Ovary (tissue), 9 donors: ENCODE measurements around the gene CCL15. TPM values are rescaled to one million over a fixed set of nuclear protein-coding genes. Genes with fewer than 3 reads are reported as not detected.
"Not testable (repeated sequence)": the region's sequence is repeated elsewhere in the genome, so short reads cannot be mapped to it uniquely, and the experiment has no call there.

ENCODE experiments used
- DNase-seq, 5 donors: peaks; one replicate each; pipeline ENCODE4 v3.0.0-alpha.2; 2019 to 2020
- H3K27ac ChIP-seq, 2 donors: fragments of 200-600 bp; one replicate each; pipeline versions ENCODE4 v1.5.1 to v1.8.0; 2019 to 2022
- H3K27me3 ChIP-seq: fragments of 200-600 bp; one replicate; pipeline ENCODE4 v1.8.0; 2022
- H3K36me3 ChIP-seq: fragments of 200-600 bp; sonication (generic); one replicate; pipeline ENCODE4 v1.5.1; 2019
- H3K4me1 ChIP-seq: one replicate; pipeline ENCODE4 v1.8.1; 2013; ENCODE audit warnings: mild to moderate bottlenecking, moderate library complexity; ENCODE audit not compliant: insufficient read depth
- H3K4me3 ChIP-seq: fragments of 200-600 bp; sonication (generic); one replicate; pipeline ENCODE4 v1.5.1; 2017
- H3K9me3 ChIP-seq, 2 donors: fragments of 200-600 bp in 1 of 2; sonication (generic) in 1 of 2; one replicate each; pipeline versions ENCODE4 v1.5.1 to v1.8.1; 2013 to 2019; ENCODE audit warnings: mild to moderate bottlenecking in 1 of 2, moderate library complexity in 1 of 2
- CTCF ChIP-seq, 3 donors: fragments of 450-650 bp in 2 of 3; fragments of 200-600 bp in 1 of 3; IDR thresholded peaks; one replicate each; pipeline versions ENCODE4 v1.5.1 to v1.8.0; 2016 to 2022; ENCODE audit warnings: antibody characterized with exemption in 3 of 3, mild to moderate bottlenecking in 1 of 3
- EP300 ChIP-seq: sonication (generic); formaldehyde crosslinking; IDR thresholded peaks from one replicate; pipeline ENCODE4 v1.6.1; 2017; ENCODE audit warnings: antibody characterized with exemption
- POLR2A ChIP-seq: fragments of 450-650 bp; IDR thresholded peaks from one replicate; pipeline ENCODE4 v1.6.1; 2017; ENCODE audit warnings: antibody characterized with exemption, mild to moderate bottlenecking, moderate library complexity
- WGBS, 3 donors: extraction: QIAGEN DNeasy Blood & Tissue Kit in 1 of 3; methylation state at CpG; one replicate each; pipeline versions ENCODE4 v1.1.5 to v1.1.7; 2013 to 2017; 5-methylcytosine and 5-hydroxymethylcytosine counted together
- intact Hi-C, 4 donors: fragments of 100-400 bp; cut with DNase I; formaldehyde crosslinking; loops; one replicate each; pipeline versions ENCODE4 v1.11.0 to v1.15.1; 2022 to 2023
- polyA plus RNA-seq, 2 donors: library from polyadenylated mRNA; stranded (reverse); fragments of 200-250 nt in 1 of 2; fragments of 350-450 nt in 1 of 2; fragmentation: Illumina TruSeq in 1 of 2; extraction: RNeasy Lipid Tissue Mini Kit (QIAGEN cat#74804) in 1 of 2; gene quantifications; one replicate each; pipeline ENCODE4 v1.2.3, GENCODE V29; 2013 to 2014
- total RNA-seq, 7 donors: library from RNA; depleted of rRNA in 2 of 7; stranded (reverse); fragments of >200 nt in 2 of 7; fragmentation: NEBNext Ultra II Directional in 3 of 7; extraction: Animal tissue kit (Norgen Biotek cat#: 25700) in 3 of 7; gene quantifications; one replicate each; pipeline versions ENCODE4 v1.1.0 to v1.2.4, GENCODE V29; 2016 to 2023
- donor health status: DM: no; HTN: no; CAD: no; lungs with moderate emphysema.
- donor health status: DM: no; HTN: no; CAD: no.
- donor health status: Bipolar disorder and iron deficiency.
- donor health status: DM: yes; HTN: yes; CAD: no.
- donor health status: DM: no; HTN: no; CAD: no.
- donor health status: DM: yes; HTN: yes; CAD: no.

CCL15 gene
- total and polyA plus RNA-seq, 9 donors: 0.48 TPM; not detected in 8

- WGBS, 3 donors: 70 to 76% (median 71%) methylated on average over 1 of the region's 1 CpG
- Histone ChIP-seq H3K4me1 (no peaks in the 10 kb centered on the region), H3K9me3 (no peaks in the 10 kb centered on the region), H3K36me3 (no peaks in the 10 kb centered on the region), H3K4me3 (no peak overlapping the region), H3K27me3 (no peaks in the 10 kb centered on the region), H3K27ac (no peak overlapping the region)
- intact Hi-C loops: no loop called here
- TF ChIP-seq EP300 (no peak), POLR2A (no peak), CTCF (IDR thresholded peaks at IDR 0.05) (no peak)
- DNase-seq: no peak
These were observed 2.6 kb downstream of the CCL15 start for GRCh38 chr17:35998756-35999155.

- H3K27me3 ChIP-seq: no peaks in the 10 kb centered on the region
- no peaks in the 10 kb centered on the region for H3K4me1 ChIP-seq
- no peak overlapping the region for H3K27ac ChIP-seq
- WGBS, 3 donors: 52 to 55% (median 52%) methylated on average over 11 of the region's 11 CpGs
- no peak for TF ChIP-seq CTCF (IDR thresholded peaks at IDR 0.05)
- no peak for TF ChIP-seq POLR2A
- TF ChIP-seq EP300: no peak
- no peak overlapping the region for H3K4me3 ChIP-seq
- intact Hi-C loops: no loop called here
- no peak for DNase-seq
- H3K9me3 ChIP-seq: no peaks in the 10 kb centered on the region
- no peaks in the 10 kb centered on the region for H3K36me3 ChIP-seq
These were observed 3.3 kb downstream of the CCL15 start for GRCh38 chr17:35998018-35998545.

GRCh38 chr17:35995346-35995745 lies 6.0 kb downstream of the CCL15 start:
- H3K4me3 ChIP-seq, H3K9me3 ChIP-seq, intact Hi-C loops, DNase-seq, H3K27ac ChIP-seq, H3K36me3 ChIP-seq, H3K27me3 ChIP-seq, H3K4me1 ChIP-seq: not testable (repeated sequence)
- 76 to 83% (median 81%) methylated on average over 2 of the region's 2 CpGs for WGBS, 3 donors

GRCh38 chr17:35991075-35991474 lies 10.3 kb downstream of the CCL15 start:
- no peak for DNase-seq
- intact Hi-C loops: no loop called here
- TF ChIP-seq POLR2A (no peak), EP300 (no peak), CTCF (IDR thresholded peaks at IDR 0.05) (no peak)
- Histone ChIP-seq H3K4me3 (no peak overlapping the region), H3K9me3 (no peaks in the 10 kb centered on the region), H3K4me1 (no peaks in the 10 kb centered on the region), H3K36me3 (no peaks in the 10 kb centered on the region), H3K27ac (no peak overlapping the region), H3K27me3 (no peaks in the 10 kb centered on the region)
- WGBS, 3 donors: 76 to 83% (median 81%) methylated on average over 2 of the region's 2 CpGs

- TF ChIP-seq CTCF (IDR thresholded peaks at IDR 0.05) (no peak), POLR2A (no peak), EP300 (no peak)
These were observed 13.2 kb downstream of the CCL15 start for GRCh38 chr17:35988164-35988563.

More at GRCh38 chr17:35988164-35988563, 13.2 kb downstream of the CCL15 start:
- Histone ChIP-seq H3K36me3 (no peaks in the 10 kb centered on the region), H3K4me3 (no peak overlapping the region), H3K27ac (no peak overlapping the region), H3K9me3 (no peaks in the 10 kb centered on the region), H3K4me1 (no peaks in the 10 kb centered on the region), H3K27me3 (no peaks in the 10 kb centered on the region)
- intact Hi-C loops: no loop called here
- no peak for DNase-seq
